Activated B cell treated with CpG ODN at 0.5 μM for 24 hours (primary cell): Measurements from ENCODE around the gene PDE4DIP. TPM values are rescaled to one million over a fixed set of nuclear protein-coding genes. Genes with fewer than 3 reads are reported as not detected.
"Not testable (repeated sequence)": the region's sequence is repeated elsewhere in the genome, so short reads cannot be mapped to it uniquely, and the experiment has no call there.

Experiments used
- ATAC-seq: fragments of 200-7000 bp; cut with Tn5 transposase; one replicate; pipeline ENCODE4 v1.10.0; 2021; ENCODE audit warnings: low read depth, mild to moderate bottlenecking, moderate library complexity
- CTCF ChIA-PET: fragments of 350-600 bp; sonication (Branson Sonifier 250); formaldehyde crosslinking; loops from one replicate; lab custom pipeline; 2021; ENCODE audit warnings: antibody characterized with exemption; lab: Charles Lee
- POLR2A ChIA-PET: fragments of 350-600 bp; sonication (Branson Sonifier 250); formaldehyde crosslinking; loops from one replicate; lab custom pipeline; 2021; ENCODE audit warnings: antibody characterized with exemption; lab: Charles Lee
- DNase-seq: peaks from one replicate; pipeline ENCODE4 v3.0.0; 2022
- H3K27ac Mint-ChIP-seq: one replicate; pipeline ENCODE4 v1.8.0; 2020; ENCODE audit warnings: mixed read lengths
- H3K27me3 Mint-ChIP-seq: one replicate; pipeline ENCODE4 v1.8.0; 2021; ENCODE audit warnings: mixed read lengths
- H3K36me3 Mint-ChIP-seq: one replicate; pipeline ENCODE4 v1.8.0; 2021; ENCODE audit warnings: low read depth, mixed read lengths
- H3K4me1 Mint-ChIP-seq: one replicate; pipeline ENCODE4 v1.8.0; 2021; ENCODE audit warnings: mixed read lengths
- H3K4me3 Mint-ChIP-seq: one replicate; pipeline ENCODE4 v1.8.0; 2020; ENCODE audit warnings: mild to moderate bottlenecking, mixed read lengths
- H3K9me3 Mint-ChIP-seq: one replicate; pipeline ENCODE4 v1.8.0; 2020; ENCODE audit warnings: mixed read lengths
- intact Hi-C: fragments of 100-400 bp; cut with micrococcal nuclease; formaldehyde crosslinking; loops from one replicate; pipeline ENCODE4 v1.15.1; 2024
- total RNA-seq: library from RNA; stranded (reverse); gene quantifications from 2 replicates; pipeline ENCODE4 v1.2.3, GENCODE V29; 2022

Gene PDE4DIP
- total RNA-seq: 25.6 and 33.2 TPM in 2 replicates

GRCh38 chr1:148844220-148844619, at the start of gene PDE4DIP:
Gene PDE4DIP, plus strand, starts transcription at chr1:148844428. Its CDS starts 347 bp downstream, at chr1:148844775.
- H3K4me3 Mint-ChIP-seq: peak within 1 kb of the TSS; percentile 53
- DNase-seq: peak; percentile 18
- H3K27me3 Mint-ChIP-seq, intact Hi-C loops, H3K36me3 Mint-ChIP-seq, CTCF ChIA-PET, H3K4me1 Mint-ChIP-seq, H3K27ac Mint-ChIP-seq, POLR2A ChIA-PET, H3K9me3 Mint-ChIP-seq: not testable (repeated sequence)
- peak; percentile 96 for ATAC-seq

DNA sequence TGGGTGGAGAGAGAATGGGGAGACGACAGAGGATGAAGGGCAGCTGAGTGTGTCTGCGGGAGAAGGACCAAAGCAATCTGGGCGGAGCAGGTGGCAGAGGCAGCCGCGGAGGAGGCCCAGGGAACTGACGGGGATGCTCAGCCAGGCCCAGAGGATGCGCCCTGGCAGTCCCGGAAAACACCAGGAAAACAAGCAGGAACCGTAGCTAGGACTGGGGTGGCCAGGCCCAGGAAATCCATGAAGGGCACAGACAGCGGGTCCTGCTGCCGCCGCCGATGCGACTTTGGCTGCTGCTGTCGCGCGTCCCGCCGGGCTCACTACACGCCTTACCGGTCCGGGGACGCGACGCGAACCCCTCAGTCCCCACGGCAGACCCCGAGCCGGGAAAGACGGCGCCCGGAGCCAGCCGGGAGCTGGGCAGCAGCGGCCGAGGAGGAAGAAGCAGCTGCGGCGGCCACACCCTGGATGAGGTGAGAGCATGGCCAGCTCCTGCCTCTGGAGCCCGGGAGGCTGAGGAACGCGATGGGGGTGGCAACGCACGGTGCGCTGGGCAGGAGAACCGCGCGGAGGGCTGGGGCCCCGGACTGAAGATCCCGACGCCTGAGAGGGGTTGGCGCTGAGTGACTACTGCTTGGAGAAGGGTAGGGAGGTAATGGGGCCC, 35.8 kb upstream of the PDE4DIP start:
- POLR2A ChIA-PET, DNase-seq: not testable (repeated sequence)

DNA sequence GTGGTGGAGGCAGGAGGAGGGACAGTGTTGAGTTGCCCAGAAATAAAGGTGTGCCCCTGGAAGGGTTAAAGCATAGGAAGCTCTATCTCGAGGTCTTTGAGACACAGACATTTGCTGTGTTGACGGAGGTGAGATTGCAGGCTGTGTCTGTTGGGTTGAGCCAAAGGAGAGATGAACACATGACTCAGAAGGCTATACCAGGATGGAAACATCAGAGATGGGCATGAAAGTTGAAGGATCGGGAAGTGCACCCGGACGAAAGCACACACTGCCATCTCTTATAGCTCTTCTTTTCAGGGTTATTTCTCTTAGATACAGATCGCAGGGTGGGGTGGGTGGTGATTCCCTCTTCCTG, 35.3 kb upstream of the PDE4DIP start:
- DNase-seq, POLR2A ChIA-PET, H3K36me3 Mint-ChIP-seq, H3K4me3 Mint-ChIP-seq, CTCF ChIA-PET, H3K27me3 Mint-ChIP-seq, H3K27ac Mint-ChIP-seq, intact Hi-C loops, H3K9me3 Mint-ChIP-seq, ATAC-seq, H3K4me1 Mint-ChIP-seq: not testable (repeated sequence)

More for the DNA sequence above, 35.8 kb upstream of the PDE4DIP start:
- H3K4me1 Mint-ChIP-seq, H3K36me3 Mint-ChIP-seq, ATAC-seq, intact Hi-C loops, H3K4me3 Mint-ChIP-seq, H3K27me3 Mint-ChIP-seq, CTCF ChIA-PET, H3K9me3 Mint-ChIP-seq, H3K27ac Mint-ChIP-seq: not testable (repeated sequence)

DNA sequence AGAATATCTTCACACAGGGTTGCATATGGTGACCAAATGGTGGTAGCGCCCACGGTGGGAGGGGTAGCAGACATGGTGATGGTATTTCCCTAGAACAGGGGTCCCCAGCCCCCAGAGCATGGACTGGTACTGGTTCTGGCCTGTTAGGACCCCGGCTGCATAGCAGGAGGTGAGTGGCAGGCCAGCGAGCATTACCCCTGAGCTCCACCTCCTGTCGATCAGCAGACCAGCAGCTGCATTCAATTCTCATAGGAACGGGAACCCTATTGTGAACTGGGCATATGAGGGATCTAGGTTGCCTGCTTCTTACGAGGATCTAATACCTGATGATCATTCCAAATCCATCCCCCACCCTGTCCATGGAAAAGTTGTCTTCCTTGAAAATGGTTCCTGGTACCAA, 22.0 kb upstream of the PDE4DIP start:
- H3K27me3 Mint-ChIP-seq, H3K36me3 Mint-ChIP-seq, CTCF ChIA-PET, H3K9me3 Mint-ChIP-seq, intact Hi-C loops, POLR2A ChIA-PET, H3K27ac Mint-ChIP-seq, H3K4me3 Mint-ChIP-seq, DNase-seq, ATAC-seq, H3K4me1 Mint-ChIP-seq: not testable (repeated sequence)

DNA sequence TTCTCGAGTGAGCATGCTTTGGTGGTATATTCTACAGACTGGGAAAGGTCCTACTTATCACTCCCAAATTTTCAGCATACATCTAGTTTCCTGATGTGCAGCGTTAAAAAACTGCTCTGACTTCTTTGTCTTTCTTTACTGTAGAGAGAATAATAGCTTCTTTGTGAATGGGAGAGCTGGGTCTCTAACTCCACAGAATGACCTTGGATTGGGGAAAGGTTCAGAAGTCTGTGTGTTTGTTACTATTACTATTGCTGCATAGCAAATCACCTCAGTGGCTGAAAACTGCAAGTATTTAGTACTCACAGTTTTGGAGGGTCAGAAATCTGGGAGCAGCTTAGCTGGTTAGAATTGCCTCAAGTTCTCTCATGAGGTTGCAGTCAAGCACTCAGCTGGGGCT, 20.4 kb upstream of the PDE4DIP start:
- intact Hi-C loops, H3K9me3 Mint-ChIP-seq, POLR2A ChIA-PET, H3K36me3 Mint-ChIP-seq, ATAC-seq, H3K4me3 Mint-ChIP-seq, H3K27ac Mint-ChIP-seq, DNase-seq, H3K4me1 Mint-ChIP-seq, H3K27me3 Mint-ChIP-seq, CTCF ChIA-PET: not testable (repeated sequence)

- peak; percentile 77 for ATAC-seq
- POLR2A ChIA-PET, CTCF ChIA-PET, DNase-seq, H3K4me3 Mint-ChIP-seq, H3K9me3 Mint-ChIP-seq, H3K27me3 Mint-ChIP-seq, H3K27ac Mint-ChIP-seq, intact Hi-C loops, H3K4me1 Mint-ChIP-seq, H3K36me3 Mint-ChIP-seq: not testable (repeated sequence)
Observed at GRCh38 chr1:148825029-148825428, 19.2 kb upstream of the PDE4DIP start.

DNA sequence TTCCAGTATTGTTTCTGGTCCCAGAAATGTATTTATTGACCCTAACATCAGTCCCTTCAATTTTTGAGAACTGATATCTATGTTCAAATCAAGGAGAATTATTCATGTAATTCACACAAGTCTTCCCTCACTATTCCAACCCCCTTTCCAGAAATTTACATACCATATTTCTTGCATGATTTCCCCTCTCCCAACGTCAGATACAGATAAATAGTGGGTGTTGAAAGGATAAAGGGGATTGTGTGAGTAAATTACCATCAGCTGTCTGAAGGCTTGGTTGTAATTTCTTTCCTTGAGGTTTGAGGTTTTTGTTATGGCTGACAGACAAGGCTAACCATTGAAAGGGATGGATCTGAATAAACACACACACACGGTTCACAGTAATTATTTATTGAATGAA, 15.7 kb upstream of the PDE4DIP start:
- H3K27me3 Mint-ChIP-seq, H3K36me3 Mint-ChIP-seq, H3K4me1 Mint-ChIP-seq, ATAC-seq, H3K27ac Mint-ChIP-seq, H3K4me3 Mint-ChIP-seq, POLR2A ChIA-PET, CTCF ChIA-PET, intact Hi-C loops, H3K9me3 Mint-ChIP-seq, DNase-seq: not testable (repeated sequence)

DNA sequence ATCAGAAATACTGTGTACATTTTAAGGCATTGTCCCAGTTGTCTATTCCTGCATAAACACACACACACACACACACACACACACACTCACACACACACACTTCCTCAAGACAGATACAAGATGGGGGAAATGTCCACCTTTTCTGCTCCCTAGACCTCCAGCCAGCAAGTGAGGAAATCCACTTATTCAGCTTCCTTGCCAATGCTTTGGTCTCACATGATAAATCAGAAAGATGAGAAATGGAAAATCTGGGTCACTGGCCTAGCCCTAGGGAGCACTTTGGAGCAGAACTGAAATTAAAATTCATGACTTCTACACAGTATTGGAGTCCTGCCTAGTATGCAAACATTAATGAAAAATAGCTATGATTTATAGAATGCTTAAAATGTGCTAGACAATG, 15.3 kb upstream of the PDE4DIP start:
- H3K4me3 Mint-ChIP-seq, intact Hi-C loops, CTCF ChIA-PET, H3K4me1 Mint-ChIP-seq, DNase-seq, POLR2A ChIA-PET, H3K36me3 Mint-ChIP-seq, H3K27me3 Mint-ChIP-seq, ATAC-seq, H3K27ac Mint-ChIP-seq, H3K9me3 Mint-ChIP-seq: not testable (repeated sequence)

DNA sequence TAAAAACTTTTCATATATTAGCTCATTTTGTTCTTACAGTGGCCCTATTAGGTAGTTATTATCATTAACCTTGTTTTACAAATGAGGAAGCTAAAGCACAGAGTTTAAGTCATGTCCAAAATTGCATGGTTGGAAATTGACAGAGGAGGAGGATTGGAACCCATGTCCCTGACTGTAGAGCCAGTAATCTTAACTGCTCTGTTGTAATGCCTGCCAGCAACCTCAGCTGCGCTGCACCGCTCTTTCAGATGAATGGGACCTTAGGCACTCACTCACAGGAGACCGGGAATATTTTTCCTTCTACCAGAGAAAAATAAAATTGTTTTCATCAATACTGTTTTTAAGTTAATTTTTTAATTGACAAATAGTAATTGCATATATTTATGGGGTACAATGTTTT, 14.9 kb upstream of the PDE4DIP start:
- DNase-seq: not testable (repeated sequence)

DNA sequence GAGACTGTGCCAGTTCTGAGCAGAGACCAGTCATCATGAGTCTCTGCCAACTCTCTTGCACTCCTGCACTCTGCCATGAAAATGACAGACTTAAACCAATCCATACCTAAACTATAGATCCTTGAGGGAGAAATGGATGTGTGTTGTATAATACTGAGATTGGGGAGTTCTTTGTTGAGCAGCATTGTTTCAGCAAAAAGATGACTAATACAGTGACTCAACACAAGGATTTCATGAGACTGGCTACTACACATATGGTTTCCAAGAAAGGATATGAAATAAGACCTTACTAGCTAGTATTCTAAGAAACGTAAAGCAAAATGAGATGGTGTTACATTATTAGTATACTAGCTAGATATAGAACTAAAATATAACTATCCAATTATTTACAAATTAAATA, 3.0 kb upstream of the PDE4DIP start:
- H3K9me3 Mint-ChIP-seq, H3K36me3 Mint-ChIP-seq, H3K27me3 Mint-ChIP-seq, CTCF ChIA-PET, DNase-seq, POLR2A ChIA-PET, H3K27ac Mint-ChIP-seq, intact Hi-C loops, H3K4me3 Mint-ChIP-seq, H3K4me1 Mint-ChIP-seq, ATAC-seq: not testable (repeated sequence)

More for the DNA sequence above, 14.9 kb upstream of the PDE4DIP start:
- H3K27ac Mint-ChIP-seq, H3K9me3 Mint-ChIP-seq, POLR2A ChIA-PET, H3K4me3 Mint-ChIP-seq, H3K4me1 Mint-ChIP-seq, CTCF ChIA-PET, H3K27me3 Mint-ChIP-seq, ATAC-seq, H3K36me3 Mint-ChIP-seq, intact Hi-C loops: not testable (repeated sequence)

- POLR2A ChIA-PET, intact Hi-C loops, H3K27ac Mint-ChIP-seq, H3K4me3 Mint-ChIP-seq, H3K4me1 Mint-ChIP-seq, H3K36me3 Mint-ChIP-seq, DNase-seq, H3K27me3 Mint-ChIP-seq, CTCF ChIA-PET, H3K9me3 Mint-ChIP-seq: not testable (repeated sequence)
- peak; percentile 38 for ATAC-seq
Observed at GRCh38 chr1:148844651-148845050, 423 bp downstream of the PDE4DIP start.

DNA sequence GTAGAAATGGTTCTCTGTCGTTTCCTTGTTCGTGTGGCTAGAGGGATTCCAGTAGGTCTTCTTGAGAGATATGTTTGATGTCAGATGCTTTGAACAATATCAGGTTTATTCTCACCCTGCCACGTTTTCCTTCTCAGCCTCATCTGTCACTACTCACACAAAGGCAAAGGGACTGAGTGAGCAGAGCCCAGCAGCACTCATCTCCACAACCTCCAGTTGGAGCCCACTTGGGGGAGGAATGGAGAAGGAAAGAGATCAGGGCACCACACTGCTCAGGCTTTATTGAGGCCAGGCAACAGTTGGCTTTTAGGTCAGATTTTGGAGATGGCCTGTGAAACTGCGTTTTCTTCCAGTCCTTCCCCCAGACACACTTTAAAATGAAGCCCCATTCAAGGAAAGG, 840 bp downstream of the PDE4DIP start:
- H3K36me3 Mint-ChIP-seq, DNase-seq, H3K27me3 Mint-ChIP-seq, H3K4me1 Mint-ChIP-seq, intact Hi-C loops, H3K9me3 Mint-ChIP-seq, H3K4me3 Mint-ChIP-seq, CTCF ChIA-PET, H3K27ac Mint-ChIP-seq, ATAC-seq, POLR2A ChIA-PET: not testable (repeated sequence)

DNA sequence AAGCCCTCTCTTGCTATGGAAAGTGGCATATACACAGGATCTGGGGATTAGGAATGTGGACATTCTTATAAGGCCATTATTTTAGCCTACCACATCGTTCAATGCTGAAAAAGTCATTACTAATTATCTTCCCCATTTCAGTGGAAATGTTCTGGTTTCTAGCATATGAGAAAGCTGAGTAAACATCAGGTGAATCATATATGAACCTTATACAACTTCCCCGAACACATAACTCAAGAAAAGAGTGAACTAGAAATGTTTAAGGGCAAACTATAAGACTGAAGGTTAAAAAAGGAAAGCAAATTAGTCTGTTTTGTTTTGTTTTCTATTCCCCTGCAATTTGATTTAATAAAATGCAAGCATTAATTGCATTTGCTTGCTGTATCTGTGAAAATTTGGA, 6.1 kb downstream of the PDE4DIP start:
- H3K4me1 Mint-ChIP-seq, H3K36me3 Mint-ChIP-seq, ATAC-seq, H3K27me3 Mint-ChIP-seq, H3K4me3 Mint-ChIP-seq, intact Hi-C loops, H3K9me3 Mint-ChIP-seq, H3K27ac Mint-ChIP-seq, CTCF ChIA-PET, POLR2A ChIA-PET, DNase-seq: not testable (repeated sequence)
